HepG2 (cell line): ENCODE results near the gene PAFAH1B1. TPM values are rescaled to one million over a fixed set of nuclear protein-coding genes. Genes with fewer than 3 reads are reported as not detected.

Source experiments
- CBX1 ChIP-seq: IDR thresholded peaks from one replicate; pipeline ENCODE4 v1.6.1; 2016; ENCODE audit warnings: antibody characterized with exemption, low read depth
- FLYWCH1 ChIP-seq: sonication (generic); formaldehyde crosslinking; IDR thresholded peaks from 2 replicates; pipeline ENCODE4 v1.8.1; 2023; ENCODE audit warnings: mild to moderate bottlenecking, missing genetic modification reagents
- KDM4B ChIP-seq: sonication (generic); formaldehyde crosslinking; IDR thresholded peaks from 2 replicates; pipeline ENCODE4 v1.4.0; 2020; ENCODE audit warnings: missing genetic modification reagents
- MED1 ChIP-seq: sonication (generic); formaldehyde crosslinking; IDR thresholded peaks from 2 replicates; pipeline ENCODE4 v1.4.0; 2020; ENCODE audit warnings: missing genetic modification reagents
- MYPOP ChIP-seq: sonication (generic); formaldehyde crosslinking; IDR thresholded peaks from 2 replicates; pipeline ENCODE4 v1.8.1; 2023; ENCODE audit warnings: mild to moderate bottlenecking, moderate library complexity, missing genetic modification reagents
- NR2F1 ChIP-seq, 2 experiments: fragments of 450-650 bp in 1 of 2; formaldehyde crosslinking in 1 of 2; IDR thresholded peaks; 2 replicates each; pipeline versions ENCODE4 v1.5.0 to v1.6.1; 2016 to 2020; ENCODE audit warnings: mild to moderate bottlenecking in 1 of 2, missing compliant biosample characterization in 1 of 2, missing genetic modification reagents in 1 of 2, moderate library complexity in 1 of 2
- SMAD3 ChIP-seq: sonication (generic); formaldehyde crosslinking; IDR thresholded peaks from 2 replicates; pipeline ENCODE4 v1.4.0; 2020; ENCODE audit warnings: missing genetic modification reagents
- SP2 ChIP-seq: sonication (generic); formaldehyde crosslinking; IDR thresholded peaks from 2 replicates; pipeline ENCODE4 v1.5.1; 2020; ENCODE audit warnings: mild to moderate bottlenecking, missing genetic modification reagents
- SPEN ChIP-seq: sonication (generic); formaldehyde crosslinking; IDR thresholded peaks from 2 replicates; pipeline ENCODE4 v1.5.1; 2020; ENCODE audit warnings: low read depth, mild to moderate bottlenecking, missing genetic modification reagents
- ZFP41 ChIP-seq: sonication (generic); formaldehyde crosslinking; IDR thresholded peaks from 2 replicates; pipeline ENCODE4 v1.4.0; 2020; ENCODE audit warnings: mild to moderate bottlenecking, missing genetic modification reagents, borderline replicate concordance
- ZFP91 ChIP-seq: sonication (generic); formaldehyde crosslinking; IDR thresholded peaks from 2 replicates; pipeline ENCODE4 v1.9.0; 2022; ENCODE audit warnings: missing genetic modification reagents, mild to moderate bottlenecking, borderline replicate concordance
- ZFY ChIP-seq: sonication (generic); formaldehyde crosslinking; IDR thresholded peaks from 2 replicates; pipeline ENCODE4 v1.4.0; 2020; ENCODE audit warnings: missing genetic modification reagents
- ZMYM2 ChIP-seq: sonication (generic); formaldehyde crosslinking; IDR thresholded peaks from 2 replicates; pipeline ENCODE4 v1.8.0; 2022; ENCODE audit warnings: mild to moderate bottlenecking, missing genetic modification reagents
- ZNF138 ChIP-seq: sonication (generic); formaldehyde crosslinking; IDR thresholded peaks from 2 replicates; pipeline ENCODE4 v1.5.0; 2020; ENCODE audit warnings: mild to moderate bottlenecking, low read depth, missing genetic modification reagents
- ZNF558 ChIP-seq: sonication (generic); formaldehyde crosslinking; IDR thresholded peaks from 2 replicates; pipeline ENCODE4 v1.9.0; 2022; ENCODE audit warnings: mild to moderate bottlenecking, missing genetic modification reagents, borderline replicate concordance
- ZNF772 ChIP-seq: sonication (generic); formaldehyde crosslinking; IDR thresholded peaks from 2 replicates; pipeline ENCODE4 v1.5.0; 2020; ENCODE audit warnings: mild to moderate bottlenecking, missing genetic modification reagents
- ZNF781 ChIP-seq: sonication (generic); formaldehyde crosslinking; IDR thresholded peaks from 2 replicates; pipeline ENCODE4 v1.5.1; 2020; ENCODE audit warnings: borderline replicate concordance, mild to moderate bottlenecking, missing genetic modification reagents; ENCODE audit errors: not compliant biosample characterization
- polyA plus RNA-seq, 8 experiments: library from polyadenylated mRNA; depleted of rRNA in 3 of 8; stranded (reverse) in 7 of 8; unstranded in 1 of 8; fragments of >200 nt; fragmentation: Illumina TruSeq in 4 of 8; extraction: Trizol in 4 of 8; gene quantifications; 2 replicates each; pipeline versions ENCODE4 v1.2.1 to v1.2.3, GENCODE V29; 2011 to 2016; ENCODE audit warnings: low read depth in 4 of 8, missing spikeins in 1 of 8, mixed read lengths in 1 of 8; ENCODE audit not compliant: insufficient read depth in 1 of 8
- total RNA-seq, 5 experiments: library from RNA; depleted of rRNA; stranded (reverse); fragments of >200 nt; fragmentation: Illumina TruSeq; extraction: Trizol; gene quantifications; 2 replicates each; pipeline ENCODE4 v1.2.3, GENCODE V29; 2016; ENCODE audit warnings: low read depth in 1 of 5
- TF ChIP-seq, protein P1 (sequence below): sonication (generic); formaldehyde crosslinking; IDR thresholded peaks from 2 replicates; pipeline ENCODE4 v1.8.0; 2022; ENCODE audit warnings: low read depth, missing genetic modification reagents
- TF ChIP-seq, protein P2 (sequence below): sonication (generic); formaldehyde crosslinking; conservative IDR thresholded peaks from 2 replicates; pipeline ENCODE4 v1.5.0; 2020; ENCODE audit warnings: missing genetic modification reagents
- TF ChIP-seq, protein P3 (sequence below): sonication (generic); formaldehyde crosslinking; IDR thresholded peaks from 2 replicates; pipeline ENCODE4 v1.4.0; 2020; ENCODE audit warnings: missing genetic modification reagents
- TF ChIP-seq, protein P4 (sequence below): sonication (generic); formaldehyde crosslinking; IDR thresholded peaks from 2 replicates; pipeline ENCODE4 v1.5.1; 2020; ENCODE audit warnings: mild to moderate bottlenecking, moderate library complexity, missing genetic modification reagents

PAFAH1B1 gene
- total and polyA plus RNA-seq, 2 of the 13 experiments (the other 11 are each of a cell fraction or from before 2014, with no cell fraction given), result 46.0 to 64.9 TPM

GRCh38 chr17:2724784-2725164 lies 131.3 kb downstream of the PAFAH1B1 start (continued):
- no peak for TF ChIP-seq ZFP91 (CRISPR knock-in tag)
- TF ChIP-seq CBX1, result no peak
- TF ChIP-seq ZMYM2 (CRISPR knock-in tag), result no peak
- TF ChIP-seq, protein P1, sequence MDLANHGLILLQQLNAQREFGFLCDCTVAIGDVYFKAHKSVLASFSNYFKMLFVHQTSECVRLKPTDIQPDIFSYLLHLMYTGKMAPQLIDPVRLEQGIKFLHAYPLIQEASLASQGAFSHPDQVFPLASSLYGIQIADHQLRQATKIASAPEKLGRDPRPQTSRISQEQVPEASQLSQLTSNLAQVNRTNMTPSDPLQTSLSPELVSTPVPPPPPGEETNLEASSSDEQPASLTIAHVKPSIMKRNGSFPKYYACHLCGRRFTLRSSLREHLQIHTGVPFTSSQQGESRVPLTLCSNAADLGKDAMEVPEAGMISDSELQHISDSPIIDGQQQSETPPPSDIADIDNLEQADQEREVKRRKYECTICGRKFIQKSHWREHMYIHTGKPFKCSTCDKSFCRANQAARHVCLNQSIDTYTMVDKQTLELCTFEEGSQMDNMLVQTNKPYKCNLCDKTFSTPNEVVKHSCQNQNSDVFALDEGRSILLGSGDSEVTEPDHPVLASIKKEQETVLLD (CRISPR knock-in tag), result no peak
- TF ChIP-seq KDM4B (CRISPR knock-in tag), result no peak
- TF ChIP-seq ZFY, result peak; percentile 38; the same call in 1 of the 2 replicates
- TF ChIP-seq SPEN (CRISPR knock-in tag), result 0 out of 2 replicates have a peak, but pooled peaks have one; percentile 21
- TF ChIP-seq, protein P2, sequence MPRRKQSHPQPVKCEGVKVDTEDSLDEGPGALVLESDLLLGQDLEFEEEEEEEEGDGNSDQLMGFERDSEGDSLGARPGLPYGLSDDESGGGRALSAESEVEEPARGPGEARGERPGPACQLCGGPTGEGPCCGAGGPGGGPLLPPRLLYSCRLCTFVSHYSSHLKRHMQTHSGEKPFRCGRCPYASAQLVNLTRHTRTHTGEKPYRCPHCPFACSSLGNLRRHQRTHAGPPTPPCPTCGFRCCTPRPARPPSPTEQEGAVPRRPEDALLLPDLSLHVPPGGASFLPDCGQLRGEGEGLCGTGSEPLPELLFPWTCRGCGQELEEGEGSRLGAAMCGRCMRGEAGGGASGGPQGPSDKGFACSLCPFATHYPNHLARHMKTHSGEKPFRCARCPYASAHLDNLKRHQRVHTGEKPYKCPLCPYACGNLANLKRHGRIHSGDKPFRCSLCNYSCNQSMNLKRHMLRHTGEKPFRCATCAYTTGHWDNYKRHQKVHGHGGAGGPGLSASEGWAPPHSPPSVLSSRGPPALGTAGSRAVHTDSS (CRISPR knock-in tag), result no peak
- no peak for TF ChIP-seq ZNF558
- TF ChIP-seq, protein P3, sequence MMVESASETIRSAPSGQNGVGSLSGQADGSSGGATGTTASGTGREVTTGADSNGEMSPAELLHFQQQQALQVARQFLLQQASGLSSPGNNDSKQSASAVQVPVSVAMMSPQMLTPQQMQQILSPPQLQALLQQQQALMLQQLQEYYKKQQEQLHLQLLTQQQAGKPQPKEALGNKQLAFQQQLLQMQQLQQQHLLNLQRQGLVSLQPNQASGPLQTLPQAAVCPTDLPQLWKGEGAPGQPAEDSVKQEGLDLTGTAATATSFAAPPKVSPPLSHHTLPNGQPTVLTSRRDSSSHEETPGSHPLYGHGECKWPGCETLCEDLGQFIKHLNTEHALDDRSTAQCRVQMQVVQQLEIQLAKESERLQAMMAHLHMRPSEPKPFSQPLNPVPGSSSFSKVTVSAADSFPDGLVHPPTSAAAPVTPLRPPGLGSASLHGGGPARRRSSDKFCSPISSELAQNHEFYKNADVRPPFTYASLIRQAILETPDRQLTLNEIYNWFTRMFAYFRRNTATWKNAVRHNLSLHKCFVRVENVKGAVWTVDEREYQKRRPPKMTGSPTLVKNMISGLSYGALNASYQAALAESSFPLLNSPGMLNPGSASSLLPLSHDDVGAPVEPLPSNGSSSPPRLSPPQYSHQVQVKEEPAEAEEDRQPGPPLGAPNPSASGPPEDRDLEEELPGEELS (CRISPR knock-in tag), result no peak; the same call in 1 of the 2 replicates
- no peak for TF ChIP-seq ZNF772 (CRISPR knock-in tag)
- peak; percentile 100 for TF ChIP-seq MYPOP (CRISPR knock-in tag)
- TF ChIP-seq ZFP41 (CRISPR knock-in tag), result peak; percentile 71; the same call in 1 of the 2 replicates
- TF ChIP-seq SP2 (CRISPR knock-in tag), result no peak
- no peak for TF ChIP-seq NR2F1 (CRISPR knock-in tag; IDR thresholded peaks at IDR 0.05)
- TF ChIP-seq FLYWCH1 (CRISPR knock-in tag), result no peak
- TF ChIP-seq, protein P4, sequence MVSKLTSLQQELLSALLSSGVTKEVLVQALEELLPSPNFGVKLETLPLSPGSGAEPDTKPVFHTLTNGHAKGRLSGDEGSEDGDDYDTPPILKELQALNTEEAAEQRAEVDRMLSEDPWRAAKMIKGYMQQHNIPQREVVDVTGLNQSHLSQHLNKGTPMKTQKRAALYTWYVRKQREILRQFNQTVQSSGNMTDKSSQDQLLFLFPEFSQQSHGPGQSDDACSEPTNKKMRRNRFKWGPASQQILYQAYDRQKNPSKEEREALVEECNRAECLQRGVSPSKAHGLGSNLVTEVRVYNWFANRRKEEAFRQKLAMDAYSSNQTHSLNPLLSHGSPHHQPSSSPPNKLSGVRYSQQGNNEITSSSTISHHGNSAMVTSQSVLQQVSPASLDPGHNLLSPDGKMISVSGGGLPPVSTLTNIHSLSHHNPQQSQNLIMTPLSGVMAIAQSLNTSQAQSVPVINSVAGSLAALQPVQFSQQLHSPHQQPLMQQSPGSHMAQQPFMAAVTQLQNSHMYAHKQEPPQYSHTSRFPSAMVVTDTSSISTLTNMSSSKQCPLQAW (CRISPR knock-in tag), result no peak
- no peak for TF ChIP-seq SMAD3
- TF ChIP-seq MED1 (CRISPR knock-in tag), result no peak
- no peak for TF ChIP-seq ZNF138 (CRISPR knock-in tag)
- TF ChIP-seq ZNF781 (CRISPR knock-in tag), result no peak
